Stimulated activated CD8-positive, alpha-beta memory T cell treated with anti-CD3 and anti-CD28 coated beads, Interleukin-15, amount 100 ng/mL, for 1 hour (primary cell): ENCODE measurements around the gene FBXO2.
A peak's percentile ranks its signal among the peaks of the same experiment; 100 is the strongest.

Source experiments
- DNase-seq: peaks from one replicate; pipeline ENCODE4 v3.0.0-alpha.2; 2020; ENCODE audit warnings: low read depth

FBXO2 gene

DNA sequence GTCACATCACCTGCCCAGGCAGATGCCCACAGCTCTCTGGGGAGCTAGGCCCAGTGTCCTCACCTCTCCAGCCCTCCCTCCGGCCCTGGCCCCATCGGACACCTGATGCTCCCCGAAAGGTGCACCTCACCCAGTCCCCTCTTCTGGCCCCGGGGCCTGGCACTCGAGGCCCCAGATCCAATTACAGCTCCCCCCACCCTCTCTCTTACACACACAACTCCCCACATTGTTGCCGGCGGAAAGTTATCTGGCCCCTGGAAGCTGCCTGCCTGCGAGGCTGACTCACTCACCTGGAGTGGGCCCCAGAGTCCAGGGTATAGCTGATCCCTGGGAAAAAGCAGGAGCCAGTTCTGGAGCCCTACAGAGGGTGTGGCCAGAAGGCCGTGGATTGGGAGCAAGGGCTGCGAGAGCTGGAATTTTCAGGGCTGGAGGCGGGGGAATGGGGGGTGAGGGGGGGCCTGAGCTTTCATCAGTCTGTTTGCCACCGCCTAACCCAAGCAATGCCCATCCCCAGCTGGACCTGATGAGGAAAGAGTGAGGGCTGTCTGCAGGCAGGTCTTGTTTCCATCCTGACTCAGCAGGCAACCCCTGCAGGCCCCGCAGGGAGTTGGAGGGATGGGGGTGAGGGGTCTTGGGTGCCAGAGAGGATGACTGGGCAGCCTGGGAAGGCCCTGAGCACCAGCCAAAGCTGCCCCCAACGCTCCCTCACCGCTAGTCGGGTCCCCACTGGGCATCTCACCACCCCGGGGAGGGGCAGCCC is 948 bp downstream of the FBXO2 start:
- no peak for DNase-seq

DNA sequence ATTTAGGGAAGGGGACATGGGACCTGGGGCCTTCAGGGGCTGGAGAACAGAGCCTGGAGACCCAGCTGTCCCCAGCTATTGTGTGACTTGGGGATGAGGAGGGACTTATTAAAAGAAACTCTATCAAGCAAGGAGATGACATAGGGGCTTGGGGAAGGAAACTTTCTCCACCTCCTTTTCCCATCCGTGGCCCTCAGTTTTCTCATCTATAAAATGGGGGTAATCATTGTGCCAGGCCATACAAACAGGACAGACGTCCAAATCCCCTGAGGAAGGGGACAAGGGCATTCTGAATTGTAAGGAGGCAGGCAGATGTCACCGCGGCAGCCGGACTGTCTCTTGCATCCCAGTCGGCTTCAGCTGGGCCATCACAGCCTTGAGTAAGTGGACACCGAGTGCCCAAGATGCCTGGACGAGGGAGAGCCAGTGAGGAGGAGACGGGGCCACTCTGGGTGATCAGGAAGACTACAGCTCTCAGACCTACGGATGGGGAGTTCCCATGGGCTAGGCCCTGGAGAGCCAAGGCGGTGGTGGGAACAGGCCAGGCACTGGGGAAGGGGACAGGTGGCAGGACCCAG is 1.9 kb downstream of the FBXO2 start:
- no peak for DNase-seq

DNA sequence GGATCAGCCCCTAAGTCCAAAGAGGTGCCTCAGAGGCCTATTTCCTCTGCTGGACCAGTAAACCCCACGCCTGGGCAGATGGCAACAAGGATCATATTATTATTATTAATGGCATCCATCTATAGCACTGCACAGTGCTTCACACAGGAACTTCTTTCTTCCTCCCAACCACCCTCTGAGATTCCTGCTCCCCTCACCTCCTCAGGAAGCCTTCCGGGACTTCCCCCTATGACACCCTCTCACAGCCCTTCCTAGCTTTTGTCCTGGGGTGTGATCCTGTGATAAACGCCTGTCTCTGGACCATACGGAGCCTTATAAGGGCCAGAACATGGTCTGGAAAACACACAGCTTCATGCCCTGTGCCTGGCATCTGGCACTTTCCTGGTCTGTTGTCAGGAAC is 3.2 kb downstream of the FBXO2 start:
- DNase-seq, result no peak

DNA sequence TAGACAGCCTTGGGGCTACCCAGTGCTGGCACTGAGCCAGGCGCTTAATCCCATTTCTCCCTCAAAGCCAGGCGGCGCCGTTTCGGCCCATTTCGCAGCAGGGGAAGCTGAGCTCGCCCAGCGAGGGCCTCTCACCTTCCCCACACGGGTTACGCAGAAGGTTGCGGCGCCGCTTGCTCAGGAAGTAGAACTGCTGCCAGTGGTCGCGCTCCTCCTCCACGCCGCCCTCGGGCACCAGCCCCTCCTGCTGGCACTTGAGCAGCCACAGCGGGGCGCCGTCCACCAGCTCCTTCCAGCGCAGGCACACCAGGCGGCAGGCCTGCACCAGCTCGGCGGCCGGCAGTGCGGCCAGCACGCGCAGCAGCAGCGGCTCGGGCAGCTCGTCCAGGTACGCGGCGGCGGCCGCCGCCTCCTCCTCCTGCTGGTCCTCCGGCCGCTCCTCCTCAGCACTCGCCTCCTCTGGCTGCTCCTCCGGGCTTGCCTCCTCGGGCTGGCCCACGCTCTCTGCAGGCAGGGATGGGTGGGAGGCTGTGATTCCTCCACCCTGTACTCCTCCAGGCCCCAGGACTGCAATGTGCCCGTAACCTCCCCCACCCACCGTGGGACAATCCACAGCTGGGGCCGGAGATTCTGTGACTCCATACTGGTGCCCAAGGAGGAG is 3.8 kb downstream of the FBXO2 start:
- DNase-seq, result peak; percentile 54

DNA sequence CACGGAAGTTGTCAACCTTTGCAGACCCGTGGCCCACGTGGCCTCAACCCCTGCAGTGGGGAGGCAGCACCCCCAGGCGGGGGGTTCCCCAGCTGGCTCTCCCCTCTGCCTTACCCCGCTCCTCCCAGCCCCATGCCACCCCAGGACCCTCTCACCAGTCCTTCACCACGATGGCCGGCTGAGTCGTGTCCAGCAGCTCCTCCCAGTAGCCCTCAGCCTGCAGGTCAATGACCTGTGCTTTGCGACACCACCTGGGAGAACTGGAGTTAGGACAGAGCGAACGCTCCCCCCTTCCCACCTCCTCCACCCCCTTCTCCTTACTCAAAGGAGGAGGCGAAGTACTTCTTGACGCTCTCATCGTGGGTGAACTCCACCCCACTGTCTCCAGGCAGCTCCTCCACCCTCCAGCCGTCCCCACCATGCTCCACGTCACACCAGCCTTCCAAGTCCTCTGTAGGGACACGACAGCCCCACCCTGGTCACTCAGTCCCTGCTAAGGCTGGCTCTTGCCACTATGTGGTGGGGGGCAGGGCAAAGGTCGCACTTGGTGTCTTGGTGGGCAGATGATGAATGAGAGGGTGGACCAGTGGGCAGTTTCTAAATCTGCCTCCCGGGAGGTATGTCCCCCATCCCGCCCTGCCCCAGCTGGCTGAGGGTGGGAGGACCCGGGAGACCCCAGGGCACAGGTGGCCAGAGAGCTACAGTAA is 4.5 kb downstream of the FBXO2 start:
- DNase-seq, result no peak

DNA sequence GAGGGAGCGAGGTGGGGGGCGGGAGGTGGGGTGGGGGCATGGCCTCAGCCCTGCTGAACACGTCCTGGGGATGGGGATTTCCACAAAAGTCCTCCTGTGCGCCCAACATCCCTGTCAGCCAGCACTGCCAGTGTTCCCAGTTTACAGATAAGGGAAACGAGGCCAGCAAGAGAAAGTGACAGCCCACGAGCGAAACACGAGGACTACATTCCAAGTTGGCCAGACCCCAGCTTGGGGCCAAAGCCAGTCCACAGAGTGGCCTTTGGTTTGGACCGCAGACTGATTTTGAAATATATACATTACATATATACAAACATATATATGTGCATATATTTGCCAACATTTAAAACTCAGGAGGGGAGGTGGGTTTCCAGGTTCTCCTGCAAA is 5.0 kb downstream of the FBXO2 start:
- no peak for DNase-seq

DNA sequence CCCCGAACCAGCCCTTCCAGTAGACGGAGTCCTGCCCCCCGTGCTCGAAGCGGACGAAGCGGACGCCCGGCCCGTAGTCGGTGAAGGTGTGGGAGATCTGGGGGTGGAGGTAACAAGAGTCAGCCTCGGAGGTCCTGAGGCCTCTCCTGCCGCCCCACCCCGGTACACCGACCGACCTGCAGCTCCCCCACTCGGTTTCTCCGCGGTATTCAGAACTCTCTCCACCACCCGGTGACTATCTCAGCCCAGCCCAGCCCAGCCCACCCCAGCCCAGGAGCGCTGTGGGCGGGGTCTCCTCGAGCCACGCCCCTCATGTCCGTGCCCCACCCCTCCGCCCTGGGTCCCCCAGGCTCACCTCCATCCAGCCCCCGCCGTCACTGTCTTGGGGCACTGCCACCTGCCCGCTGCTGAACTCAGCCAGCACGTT is 5.5 kb downstream of the FBXO2 start:
- no peak for DNase-seq

DNA sequence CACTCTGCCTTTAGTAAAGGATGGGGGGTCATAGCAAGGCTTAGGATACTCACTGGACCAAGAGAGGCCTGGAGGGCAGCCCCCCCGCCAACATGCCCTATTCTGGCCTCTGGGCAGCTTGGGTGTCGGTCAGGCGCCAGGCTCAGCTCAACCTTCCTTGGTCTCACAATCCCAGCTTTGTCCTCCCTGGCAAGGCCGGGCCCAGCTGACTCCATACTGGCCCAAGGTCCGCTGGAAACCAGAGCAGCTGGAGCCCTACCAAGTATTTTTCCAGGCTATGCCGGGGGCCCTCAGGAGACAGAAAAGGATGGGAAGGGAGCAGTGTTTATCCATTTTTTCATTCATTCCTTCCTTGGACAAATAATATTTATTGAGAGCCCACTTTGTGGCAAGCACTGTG is 6.2 kb downstream of the FBXO2 start:
- no peak for DNase-seq

DNA sequence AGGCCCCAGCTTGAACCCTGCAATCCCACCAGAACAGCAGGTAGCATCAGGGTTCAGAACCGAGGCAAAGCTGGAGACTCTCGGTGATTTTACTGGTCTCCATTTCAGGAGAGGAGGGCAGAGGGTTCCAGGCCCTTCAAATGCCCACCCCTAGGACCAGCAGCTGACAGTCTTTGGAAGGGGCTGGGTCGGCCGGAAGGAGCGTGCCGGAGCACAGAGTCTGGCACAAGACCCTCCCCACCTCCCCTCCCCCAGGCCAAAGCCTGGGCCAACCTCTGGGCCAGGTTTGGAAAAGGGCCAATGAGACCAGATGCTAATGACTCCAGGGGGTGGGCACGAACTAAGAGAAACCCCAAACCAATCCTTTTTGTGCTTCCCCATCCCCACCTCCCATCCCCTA is 6.9 kb downstream of the FBXO2 start:
- no peak for DNase-seq

DNA sequence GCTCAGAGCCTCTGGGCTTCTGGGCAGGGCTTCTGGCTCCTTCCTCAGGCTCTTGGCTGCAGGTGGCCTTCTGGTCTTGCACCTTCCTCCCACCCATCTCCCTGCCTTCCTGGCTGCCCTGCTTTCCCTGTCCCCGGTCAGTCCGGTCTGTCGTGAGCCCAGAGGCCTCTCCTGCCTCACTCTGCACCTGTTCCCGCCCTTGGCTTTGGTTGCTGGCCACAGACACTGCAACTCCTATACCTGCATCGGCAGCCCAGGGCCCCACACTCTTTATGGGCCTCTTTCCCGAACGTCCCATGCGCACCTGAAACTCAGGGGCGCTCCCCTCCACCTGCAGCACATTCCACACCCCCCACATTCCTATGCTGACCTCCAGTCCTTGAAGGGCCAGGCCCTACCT is 7.9 kb downstream of the FBXO2 start:
- no peak for DNase-seq

DNA sequence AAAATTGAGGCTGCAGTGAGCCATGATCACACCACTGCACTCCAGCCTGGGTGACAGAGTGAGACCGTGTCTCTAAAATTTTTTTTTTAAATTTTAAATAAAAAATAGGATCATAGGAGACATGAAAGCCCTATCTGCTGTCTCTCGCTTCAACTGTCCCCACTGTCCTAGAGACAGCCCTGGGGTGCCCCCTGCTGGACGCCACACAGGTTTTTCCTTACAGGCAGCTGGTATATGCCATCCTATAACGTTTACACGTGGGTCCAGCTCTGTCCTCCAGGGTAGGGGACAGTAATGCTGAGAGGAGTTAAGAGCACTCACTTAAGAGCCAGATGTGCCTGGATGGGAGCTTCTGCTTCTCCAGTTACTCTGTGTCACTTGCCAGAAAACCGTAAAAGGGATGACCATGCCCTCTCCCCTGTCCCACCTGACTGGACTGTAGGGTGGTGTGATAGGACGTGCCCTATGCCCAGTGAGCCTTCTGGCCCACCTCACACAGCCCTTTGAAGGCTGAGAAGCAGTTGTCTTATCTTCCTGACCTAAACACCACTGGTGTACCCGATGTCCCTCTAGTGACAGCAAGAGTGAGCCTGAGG is 8.5 kb downstream of the FBXO2 start:
- peak; percentile 72 for DNase-seq

DNA sequence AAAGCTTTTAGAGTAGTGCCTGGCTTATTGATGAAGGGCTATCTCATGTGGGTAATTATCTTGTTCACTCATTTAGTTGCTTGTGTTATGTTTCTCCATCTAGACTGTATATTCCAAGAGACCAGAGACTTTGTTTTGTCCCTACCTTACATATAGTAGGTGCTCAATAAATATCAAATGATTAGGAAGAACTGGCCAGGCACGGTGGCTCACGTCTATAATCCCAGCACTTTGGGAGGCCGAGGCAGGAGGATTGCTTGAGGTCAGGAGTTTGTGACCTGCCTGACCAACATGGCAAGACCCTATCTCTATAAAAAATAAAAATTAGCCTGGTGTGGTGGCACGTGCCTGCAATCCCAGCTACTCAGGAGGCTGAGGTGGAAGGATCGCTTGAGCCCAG is 9.0 kb downstream of the FBXO2 start:
- DNase-seq, result no peak

DNA sequence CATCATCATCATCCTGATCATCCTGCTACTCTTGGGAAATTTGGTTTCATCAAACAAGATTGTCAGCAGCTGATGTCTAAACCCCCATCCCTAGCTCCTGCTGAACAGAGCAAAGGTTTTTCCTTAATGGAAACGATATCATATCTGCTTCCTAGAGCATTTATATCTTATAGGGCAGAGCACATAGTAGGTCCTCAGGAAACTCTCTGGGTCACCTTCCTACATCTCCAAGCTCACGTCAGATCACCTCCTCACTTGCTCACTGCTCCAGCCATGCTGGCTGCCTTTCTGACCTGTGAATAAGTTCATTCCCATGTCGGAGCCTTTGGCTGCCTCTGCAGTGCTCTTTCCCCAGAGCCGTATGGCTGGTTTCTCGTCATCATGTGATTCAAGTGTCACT is 10.4 kb downstream of the FBXO2 start:
- DNase-seq, result no peak

DNA sequence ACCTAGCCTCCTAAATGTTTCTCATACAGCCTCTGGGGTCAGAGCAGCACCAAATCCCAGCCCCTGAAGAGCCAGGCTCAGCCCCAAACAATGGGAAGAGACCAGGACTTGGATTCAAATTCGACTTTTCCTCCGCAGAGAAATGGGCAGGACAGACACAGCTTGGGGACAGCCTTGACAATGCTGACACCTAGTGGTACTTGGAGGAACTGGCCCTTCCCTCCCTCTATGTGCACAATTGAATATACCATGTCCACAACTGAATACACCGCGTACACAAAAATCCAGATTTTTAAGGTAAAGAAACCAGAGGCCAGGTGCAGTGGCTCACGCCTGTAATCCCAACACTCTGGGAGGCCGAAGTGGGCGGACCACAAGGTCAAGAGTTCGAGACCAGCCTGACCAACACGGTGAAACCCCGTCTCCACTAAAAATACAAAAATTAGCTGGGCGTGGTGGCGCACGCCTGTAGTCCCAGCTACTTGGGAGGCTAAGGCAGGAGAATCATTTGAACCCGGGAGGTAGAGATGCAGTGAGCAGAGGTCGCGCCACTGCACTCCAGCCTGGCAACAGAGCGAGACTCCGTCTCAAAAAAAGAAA is 11.7 kb downstream of the FBXO2 start:
- DNase-seq, result peak; percentile 55

DNA sequence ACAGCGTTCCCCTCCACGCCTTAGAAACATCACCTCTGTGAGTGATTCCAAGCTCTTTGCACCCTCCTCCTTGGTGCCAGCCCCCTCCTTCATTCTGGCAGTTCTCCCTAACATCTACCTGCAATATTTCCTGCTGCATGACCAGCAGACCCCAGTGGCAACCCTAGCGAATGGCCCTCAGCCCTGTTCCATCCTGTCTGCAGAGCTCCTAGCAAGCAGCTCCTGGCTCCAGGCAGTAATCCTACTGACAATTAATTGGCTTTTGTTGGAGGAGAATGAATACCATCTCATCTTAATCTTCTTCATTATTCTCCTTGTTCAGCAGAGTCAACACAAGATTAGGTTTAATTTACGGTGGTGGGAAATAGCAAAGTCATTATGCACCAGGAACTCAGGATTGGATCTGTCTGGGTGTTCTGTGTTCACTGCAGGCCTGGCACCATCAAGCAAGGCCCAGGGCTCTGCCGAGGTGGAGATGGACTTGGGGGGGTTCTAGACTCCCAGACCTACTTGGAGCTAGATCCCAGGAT is 12.4 kb downstream of the FBXO2 start:
- DNase-seq, result no peak

DNA sequence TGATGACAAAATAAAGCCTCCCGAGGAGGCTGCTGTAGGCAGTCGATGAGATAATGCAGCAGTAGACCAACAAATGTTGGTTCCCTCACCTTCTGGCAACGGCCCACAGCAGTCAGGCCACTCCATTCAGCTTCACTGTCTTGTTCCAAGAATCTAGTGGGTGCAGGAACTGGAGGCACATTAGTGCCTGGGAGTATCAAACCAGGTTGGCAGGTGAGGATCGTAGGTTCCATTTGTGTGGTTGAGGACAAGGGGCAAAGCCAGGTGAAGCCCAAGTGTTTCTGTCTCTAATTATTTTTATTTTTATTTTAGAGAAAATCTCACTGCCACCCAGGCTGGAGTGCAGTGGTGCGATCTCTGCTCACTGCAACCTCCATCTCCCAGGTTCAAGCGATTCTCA is 13.3 kb downstream of the FBXO2 start:
- DNase-seq, result no peak

DNA sequence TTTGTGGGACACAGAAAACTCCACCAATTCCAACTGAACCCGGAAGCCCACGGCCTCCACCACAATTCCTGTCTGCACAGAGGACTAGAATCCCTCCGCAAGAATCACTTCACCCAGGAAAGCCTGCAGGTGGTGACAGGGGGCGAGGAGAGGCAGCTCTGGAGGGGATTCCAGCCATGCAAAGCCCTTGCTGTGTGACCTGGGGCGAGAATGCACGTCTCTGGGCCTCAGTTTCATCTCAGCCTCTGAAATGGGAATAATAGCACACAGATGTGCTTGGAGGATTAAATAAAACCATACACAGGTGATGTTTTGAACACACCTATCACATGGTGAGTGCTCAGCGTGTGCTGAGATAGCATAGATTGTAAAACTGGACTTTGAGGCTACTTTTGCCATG is 14.1 kb downstream of the FBXO2 start:
- no peak for DNase-seq

DNA sequence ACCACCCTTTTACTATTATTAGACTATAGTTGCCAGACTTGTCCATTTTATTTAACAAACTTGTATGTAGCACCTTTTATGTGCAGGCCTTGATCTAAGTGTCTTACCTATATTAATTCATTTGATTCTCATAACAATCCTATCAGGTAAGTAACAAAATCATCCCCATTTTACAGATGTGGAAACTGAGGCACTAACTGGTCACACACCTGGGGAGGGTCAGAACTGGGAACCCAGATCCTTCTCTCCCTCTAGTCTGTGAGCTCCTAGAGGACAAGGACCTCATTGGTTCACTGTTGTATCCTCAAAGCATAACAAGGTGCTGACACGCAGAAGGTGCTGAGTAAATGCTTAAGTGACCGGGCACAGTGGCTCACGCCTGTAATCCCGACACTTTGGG is 14.9 kb downstream of the FBXO2 start:
- no peak for DNase-seq

DNA sequence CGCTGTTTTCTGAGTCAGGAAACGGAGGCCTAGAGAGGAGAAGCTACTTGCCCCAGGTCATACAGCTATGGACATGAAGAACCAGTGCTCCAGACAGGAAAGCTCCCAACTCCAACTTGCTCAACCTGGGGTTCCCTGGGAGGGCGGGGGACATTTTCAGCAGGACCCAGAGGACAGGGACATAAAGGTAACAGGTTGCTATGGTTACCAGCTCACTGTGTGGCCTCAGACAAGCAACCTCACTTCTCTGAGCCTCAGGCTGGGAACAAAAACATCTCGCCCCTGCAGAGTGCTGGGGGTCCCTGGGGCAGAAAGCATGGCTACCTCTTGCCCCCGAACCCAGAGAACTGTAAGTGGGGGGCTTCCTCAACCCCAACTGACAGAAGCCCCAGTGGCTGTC is 16.1 kb downstream of the FBXO2 start:
- no peak for DNase-seq

DNA sequence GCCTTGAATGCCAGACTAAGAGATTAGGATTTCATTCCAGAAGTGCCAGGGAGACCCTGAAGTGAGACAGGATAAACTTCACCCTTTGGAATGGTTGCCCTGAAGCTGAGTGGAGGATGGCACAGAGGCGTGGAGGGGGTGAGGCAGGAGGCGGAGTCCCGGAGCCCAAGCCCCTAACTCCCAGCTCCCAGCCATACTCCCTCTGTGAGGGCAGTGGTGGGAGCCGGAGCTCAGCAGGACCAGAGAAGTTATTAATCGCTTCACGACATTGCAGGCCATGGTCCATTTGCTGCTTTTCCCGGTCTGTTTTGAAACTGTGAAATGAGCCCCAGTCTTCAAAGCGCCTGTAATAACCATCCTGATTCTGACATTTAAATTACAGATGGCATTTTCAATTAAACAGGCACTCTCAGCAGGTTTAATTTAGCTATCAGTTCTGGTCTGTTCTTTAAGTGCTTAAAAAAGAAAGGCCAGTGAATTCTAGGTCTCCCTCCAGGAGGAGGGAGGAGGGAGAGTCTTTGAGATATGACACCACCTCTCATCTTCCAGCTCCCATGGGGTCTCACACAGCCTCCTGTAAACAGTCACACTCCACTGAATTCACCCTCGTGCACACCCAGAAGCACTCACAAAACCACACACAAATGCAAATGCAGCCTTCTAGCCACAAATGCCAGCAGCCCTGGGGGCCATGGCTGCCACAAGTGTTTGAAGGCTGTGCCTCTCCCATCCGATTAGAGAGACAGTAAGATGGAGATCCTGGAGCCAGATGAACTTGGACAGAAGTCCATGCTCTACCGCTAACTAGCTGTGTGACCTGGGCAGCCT is 19.6 kb downstream of the FBXO2 start:
- DNase-seq, result no peak
